SKM-1 (cell line): ENCODE measurements around the gene CDC40.

ENCODE experiments used
- DNase-seq: peaks from one replicate; lab custom pipeline; 2025; ENCODE audit not compliant: unreplicated experiment; lab: John Stamatoyannopoulos, UW

Gene CDC40

GRCh38 chr6:110180228-110181008 lies at the start of gene CDC40:
CDC40 (plus strand) TSS chr6:110180427; CDS start chr6:110180445, 18 bp downstream.
- DNase-seq: no peak

- no peak for DNase-seq
These were observed 42.0 kb upstream of the CDC40 start for GRCh38 chr6:110137924-110138887.

- DNase-seq: no peak
These were observed 41.2 kb upstream of the CDC40 start for GRCh38 chr6:110139052-110139451.

GRCh38 chr6:110140650-110141049 lies 39.6 kb upstream of the CDC40 start:
- no peak for DNase-seq

- DNase-seq: no peak
These were observed 32.4 kb upstream of the CDC40 start for GRCh38 chr6:110147870-110148269.

GRCh38 chr6:110158479-110158878 lies 21.7 kb upstream of the CDC40 start:
- DNase-seq: no peak

GRCh38 chr6:110170081-110170480 lies 10.1 kb upstream of the CDC40 start:
- no peak for DNase-seq

- no peak for DNase-seq
These were observed 6.6 kb upstream of the CDC40 start for GRCh38 chr6:110173506-110174132.

GRCh38 chr6:110178626-110179405 lies 1.4 kb upstream of the CDC40 start:
- peak; percentile 26 for DNase-seq

GRCh38 chr6:110179406-110180227 lies 610 bp upstream of the CDC40 start, which contains the start of gene WASF1:
WASF1 (minus strand) TSS chr6:110179670; CDS start chr6:110127601, 52,069 bp downstream.
- DNase-seq: peak; percentile 93

GRCh38 chr6:110181131-110182030 lies 1.2 kb downstream of the CDC40 start:
- peak; percentile 60 for DNase-seq

GRCh38 chr6:110183292-110183885 lies 3.2 kb downstream of the CDC40 start:
- DNase-seq: no peak

- DNase-seq: no peak
These were observed 5.7 kb downstream of the CDC40 start for GRCh38 chr6:110185879-110186278.

GRCh38 chr6:110188791-110189190 lies 8.6 kb downstream of the CDC40 start:
- no peak for DNase-seq

GRCh38 chr6:110190726-110191125 lies 10.5 kb downstream of the CDC40 start:
- DNase-seq: no peak

GRCh38 chr6:110191477-110191876 lies 11.2 kb downstream of the CDC40 start:
- DNase-seq: no peak

- DNase-seq: no peak
These were observed 15.4 kb downstream of the CDC40 start for GRCh38 chr6:110195639-110196038.

GRCh38 chr6:110196874-110197273 lies 16.6 kb downstream of the CDC40 start:
- DNase-seq: no peak
